ENCODE data around the gene CFAP61.

DNA sequence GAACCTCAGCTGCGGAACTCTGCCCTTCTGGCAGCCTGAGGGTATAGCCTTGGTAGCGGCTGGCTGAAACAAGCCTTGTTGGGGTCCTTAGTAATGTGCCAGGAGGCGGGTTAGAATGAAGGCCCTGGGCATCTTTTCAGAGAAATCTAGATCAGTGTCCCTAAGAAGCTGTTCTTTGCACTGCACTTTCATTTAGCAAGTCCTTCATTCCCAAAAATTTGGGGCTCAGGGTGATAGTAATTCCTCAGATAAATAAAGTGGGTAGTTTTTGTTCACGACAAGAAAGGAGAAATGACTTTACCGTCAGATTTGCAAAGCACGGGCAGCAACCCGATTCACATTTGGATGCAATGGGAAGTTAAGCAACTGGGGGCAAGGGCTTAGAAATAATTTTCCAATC is 318.8 kb downstream of the CFAP61 start:
- TF ChIP-seq, protein P1, sequence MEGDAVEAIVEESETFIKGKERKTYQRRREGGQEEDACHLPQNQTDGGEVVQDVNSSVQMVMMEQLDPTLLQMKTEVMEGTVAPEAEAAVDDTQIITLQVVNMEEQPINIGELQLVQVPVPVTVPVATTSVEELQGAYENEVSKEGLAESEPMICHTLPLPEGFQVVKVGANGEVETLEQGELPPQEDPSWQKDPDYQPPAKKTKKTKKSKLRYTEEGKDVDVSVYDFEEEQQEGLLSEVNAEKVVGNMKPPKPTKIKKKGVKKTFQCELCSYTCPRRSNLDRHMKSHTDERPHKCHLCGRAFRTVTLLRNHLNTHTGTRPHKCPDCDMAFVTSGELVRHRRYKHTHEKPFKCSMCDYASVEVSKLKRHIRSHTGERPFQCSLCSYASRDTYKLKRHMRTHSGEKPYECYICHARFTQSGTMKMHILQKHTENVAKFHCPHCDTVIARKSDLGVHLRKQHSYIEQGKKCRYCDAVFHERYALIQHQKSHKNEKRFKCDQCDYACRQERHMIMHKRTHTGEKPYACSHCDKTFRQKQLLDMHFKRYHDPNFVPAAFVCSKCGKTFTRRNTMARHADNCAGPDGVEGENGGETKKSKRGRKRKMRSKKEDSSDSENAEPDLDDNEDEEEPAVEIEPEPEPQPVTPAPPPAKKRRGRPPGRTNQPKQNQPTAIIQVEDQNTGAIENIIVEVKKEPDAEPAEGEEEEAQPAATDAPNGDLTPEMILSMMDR (IDR thresholded peaks at IDR 0.05) = no peak
- TF ChIP-seq POLR2A (IDR thresholded peaks at IDR 0.05) = no peak
